ENCODE results near the gene FEZ2.
A peak's percentile ranks its signal among the peaks of the same experiment; 100 is the strongest.

Gene FEZ2

DNA sequence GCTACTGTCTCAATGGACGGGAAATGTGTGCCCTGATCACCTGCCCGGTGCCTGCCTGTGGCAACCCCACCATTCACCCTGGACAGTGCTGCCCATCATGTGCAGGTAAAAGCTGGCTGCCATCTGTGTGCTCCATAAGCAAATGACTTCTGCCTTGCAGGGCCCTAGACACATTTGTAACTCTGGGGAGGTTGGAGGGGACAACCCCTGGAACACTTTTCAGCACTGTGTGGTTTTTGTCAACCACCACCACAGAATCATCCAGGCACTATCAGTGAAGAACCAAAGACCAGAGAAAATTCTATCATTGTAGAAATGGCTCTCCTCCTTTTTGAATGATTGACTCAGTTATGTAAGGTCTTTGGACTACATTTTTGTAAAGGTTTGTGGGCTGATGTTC lies 84.3 kb downstream of the FEZ2 start:
- TF ChIP-seq, protein P1, sequence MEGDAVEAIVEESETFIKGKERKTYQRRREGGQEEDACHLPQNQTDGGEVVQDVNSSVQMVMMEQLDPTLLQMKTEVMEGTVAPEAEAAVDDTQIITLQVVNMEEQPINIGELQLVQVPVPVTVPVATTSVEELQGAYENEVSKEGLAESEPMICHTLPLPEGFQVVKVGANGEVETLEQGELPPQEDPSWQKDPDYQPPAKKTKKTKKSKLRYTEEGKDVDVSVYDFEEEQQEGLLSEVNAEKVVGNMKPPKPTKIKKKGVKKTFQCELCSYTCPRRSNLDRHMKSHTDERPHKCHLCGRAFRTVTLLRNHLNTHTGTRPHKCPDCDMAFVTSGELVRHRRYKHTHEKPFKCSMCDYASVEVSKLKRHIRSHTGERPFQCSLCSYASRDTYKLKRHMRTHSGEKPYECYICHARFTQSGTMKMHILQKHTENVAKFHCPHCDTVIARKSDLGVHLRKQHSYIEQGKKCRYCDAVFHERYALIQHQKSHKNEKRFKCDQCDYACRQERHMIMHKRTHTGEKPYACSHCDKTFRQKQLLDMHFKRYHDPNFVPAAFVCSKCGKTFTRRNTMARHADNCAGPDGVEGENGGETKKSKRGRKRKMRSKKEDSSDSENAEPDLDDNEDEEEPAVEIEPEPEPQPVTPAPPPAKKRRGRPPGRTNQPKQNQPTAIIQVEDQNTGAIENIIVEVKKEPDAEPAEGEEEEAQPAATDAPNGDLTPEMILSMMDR (IDR thresholded peaks at IDR 0.05; ENCODE audit: borderline replicate concordance, insufficient read depth, low read depth, low read length) = no peak
- H3K4me3 ChIP-seq (ENCODE audit: low read depth, low read length) = no peak overlapping the region

DNA sequence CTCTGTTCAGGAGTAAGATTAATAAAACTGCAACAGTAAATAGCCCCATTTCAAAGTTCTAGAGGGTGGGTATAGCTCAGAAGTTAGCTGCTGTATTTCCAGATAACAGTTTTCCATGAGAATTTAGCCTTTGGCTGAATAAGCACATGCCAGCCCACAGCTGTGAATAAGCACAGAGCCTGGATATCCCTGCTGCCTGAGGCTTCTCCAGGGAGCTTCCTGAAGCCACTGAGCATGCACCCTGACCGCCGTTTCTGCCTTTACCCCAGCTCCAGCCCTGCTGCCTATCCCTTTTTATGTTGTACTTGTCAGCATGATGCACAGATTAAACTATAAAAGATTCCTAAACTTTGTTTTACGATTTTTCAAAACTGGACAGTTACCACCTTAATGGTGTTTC lies 85.3 kb downstream of the FEZ2 start:
- TF ChIP-seq, protein P1 (IDR thresholded peaks at IDR 0.05; ENCODE audit: borderline replicate concordance, insufficient read depth, low read depth, low read length) = no peak
- no peak overlapping the region for H3K4me3 ChIP-seq (ENCODE audit: low read depth, low read length)

DNA sequence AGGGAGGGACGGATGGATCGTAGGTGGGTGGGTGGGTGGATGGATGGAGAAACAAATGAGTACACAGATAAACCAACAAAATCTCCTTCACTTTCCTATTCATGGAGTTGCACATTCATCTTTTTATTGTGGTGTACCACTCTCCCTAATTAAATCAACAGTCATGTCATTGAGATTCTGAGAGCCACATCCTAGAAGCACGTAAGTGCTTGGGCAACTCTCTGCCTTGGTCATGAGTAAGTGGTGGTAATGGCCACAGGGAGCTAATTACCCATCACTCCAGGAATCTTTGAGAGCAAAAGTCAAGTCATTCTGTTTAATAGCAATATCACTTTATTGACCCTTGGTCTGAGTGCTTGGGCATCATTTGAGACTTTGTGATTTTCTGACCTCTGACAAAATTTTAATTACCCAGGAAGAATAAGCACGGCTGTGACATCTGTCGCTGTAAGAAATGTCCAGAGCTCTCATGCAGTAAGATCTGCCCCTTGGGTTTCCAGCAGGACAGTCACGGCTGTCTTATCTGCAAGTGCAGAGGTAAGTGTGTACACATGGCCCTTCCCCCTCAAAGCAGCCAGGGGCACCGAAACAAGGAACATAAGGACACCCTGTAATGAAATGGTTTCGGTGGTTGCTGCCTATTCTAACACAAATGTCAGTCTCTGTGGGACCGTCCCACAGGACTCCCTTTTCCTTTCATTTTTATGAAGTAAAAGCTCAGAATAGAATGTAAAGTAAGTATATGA lies 85.9 kb downstream of the FEZ2 start:
- no peak overlapping the region for H3K4me3 ChIP-seq (ENCODE audit: low read depth, low read length)
- TF ChIP-seq, protein P1 (IDR thresholded peaks at IDR 0.05; ENCODE audit: borderline replicate concordance, insufficient read depth, low read depth, low read length) = no peak

DNA sequence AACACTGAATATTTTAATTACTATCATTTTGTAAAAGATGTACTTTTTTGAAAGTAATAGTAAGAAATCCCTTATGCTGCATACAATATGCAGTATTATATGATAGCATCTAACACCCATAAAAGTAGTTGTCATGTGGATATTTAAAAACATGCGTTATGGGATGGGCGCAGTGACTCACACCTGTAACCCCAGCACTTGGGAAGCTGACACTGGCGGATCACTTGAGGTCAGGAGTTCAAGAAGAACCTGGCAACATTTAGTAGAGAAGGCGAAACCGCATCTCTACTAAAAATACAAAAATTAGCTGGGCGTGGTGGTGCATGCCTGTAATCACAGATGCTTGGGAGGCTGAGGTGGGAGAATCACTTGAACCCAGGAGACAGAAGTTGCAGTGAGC lies 88.9 kb downstream of the FEZ2 start:
- no peak overlapping the region for H3K4me3 ChIP-seq (ENCODE audit: low read depth, low read length)
- TF ChIP-seq, protein P1 (IDR thresholded peaks at IDR 0.05; ENCODE audit: borderline replicate concordance, insufficient read depth, low read depth, low read length) = no peak

DNA sequence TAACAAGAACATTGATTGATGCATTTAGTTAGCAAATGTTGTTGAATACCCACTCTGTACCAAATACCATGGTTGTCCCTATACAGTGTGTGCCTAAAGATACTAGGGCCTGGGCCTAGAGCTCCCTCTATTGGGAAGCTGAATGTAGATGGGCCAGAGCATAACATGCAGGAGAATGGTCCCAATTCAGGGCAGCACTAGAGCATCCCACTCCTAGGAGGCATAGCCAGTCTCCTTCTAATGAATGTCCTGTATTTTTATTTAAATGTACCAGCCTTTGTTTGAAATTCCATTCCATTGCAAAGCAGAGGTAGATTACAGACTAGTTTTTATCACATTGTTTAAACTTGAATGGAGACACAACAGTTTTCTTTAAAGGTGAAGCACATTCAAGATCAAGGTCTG lies 90.6 kb downstream of the FEZ2 start:
- TF ChIP-seq, protein P1 (IDR thresholded peaks at IDR 0.05; ENCODE audit: borderline replicate concordance, insufficient read depth, low read depth, low read length) = peak; percentile 83
- no peak overlapping the region for H3K4me3 ChIP-seq (ENCODE audit: low read depth, low read length)
